ENCODE data around the gene LSAMP.
"Not testable (repeated sequence)": the region's sequence is repeated elsewhere in the genome, so short reads cannot be mapped to it uniquely, and the experiment has no call there.

Gene LSAMP

DNA sequence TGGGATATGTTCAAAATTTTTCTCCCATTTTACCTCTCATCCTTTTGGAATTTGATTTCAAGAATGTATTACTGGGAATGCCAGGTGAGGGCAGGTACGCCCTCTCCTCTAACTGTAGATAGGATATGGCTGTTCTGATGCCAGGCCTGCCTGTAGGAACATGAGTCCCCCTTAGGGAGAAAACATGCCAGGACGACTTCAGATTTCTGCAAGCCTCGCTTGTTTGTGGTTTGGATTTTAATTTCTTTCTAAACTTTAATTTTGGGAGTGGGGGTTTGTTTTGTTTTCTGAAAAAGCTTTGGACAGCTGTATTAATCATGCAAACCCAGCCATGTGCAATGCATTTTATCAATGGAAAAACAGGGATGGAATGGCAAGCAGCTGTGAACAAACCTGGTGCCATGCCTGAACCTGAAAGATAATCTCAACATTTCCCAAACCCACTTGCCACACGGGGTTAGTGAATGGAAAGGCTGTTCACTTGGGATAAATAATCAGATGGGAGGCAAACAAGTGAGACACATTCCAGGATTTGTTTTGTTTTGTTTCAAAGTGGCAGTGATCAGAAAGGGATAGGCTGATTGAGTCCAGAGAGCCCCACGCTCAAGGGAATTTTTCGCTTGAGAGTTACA, 614.4 kb downstream of the LSAMP start:
- no peak for DNase-seq

- DNase-seq = no peak
Measured at GRCh38 chr3:115828401-115828800, 616.9 kb downstream of the LSAMP start.

GRCh38 chr3:115827495-115827894, 617.8 kb downstream of the LSAMP start:
- no peak for DNase-seq

DNA sequence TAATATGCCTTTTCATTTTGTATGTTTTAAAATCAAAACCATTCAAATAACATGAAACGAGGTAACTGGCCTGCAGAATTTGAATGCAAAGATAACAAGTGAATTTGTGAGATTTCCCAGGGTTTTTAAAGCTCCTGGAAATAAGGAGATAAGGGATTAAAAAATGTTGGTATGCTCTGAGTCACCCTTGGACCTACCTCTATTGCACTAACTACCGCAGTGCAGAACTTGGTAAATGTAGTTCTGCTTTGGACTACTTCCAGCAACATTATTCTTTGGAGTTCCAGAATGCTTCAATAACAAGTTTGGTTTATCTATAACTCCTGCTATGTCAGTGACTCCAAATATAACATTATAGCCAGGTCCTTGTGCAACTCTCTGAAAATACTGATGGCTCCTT, 620.2 kb downstream of the LSAMP start:
- peak; percentile 8 for DNase-seq

GRCh38 chr3:115823083-115823482, 622.2 kb downstream of the LSAMP start:
- no peak for DNase-seq

DNA sequence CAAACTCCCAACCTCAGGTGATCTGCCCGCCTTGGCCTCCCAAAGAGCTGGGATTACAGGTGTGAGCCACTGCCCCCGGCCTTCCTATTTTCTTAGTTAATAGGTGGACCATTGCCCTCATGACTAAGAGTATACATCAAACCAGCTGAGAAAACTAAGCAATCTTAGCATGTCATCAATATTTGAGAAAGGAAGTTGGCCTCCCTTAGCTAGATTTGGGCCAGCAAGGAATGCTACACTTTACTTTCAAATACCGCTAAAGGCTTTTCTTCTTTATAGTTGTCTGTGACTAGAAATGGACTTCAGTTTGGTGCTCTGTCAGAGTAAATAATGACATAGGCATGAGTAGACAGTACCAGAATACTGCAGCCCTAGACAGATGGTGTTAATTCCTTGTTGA, 622.7 kb downstream of the LSAMP start:
- no peak for DNase-seq

DNA sequence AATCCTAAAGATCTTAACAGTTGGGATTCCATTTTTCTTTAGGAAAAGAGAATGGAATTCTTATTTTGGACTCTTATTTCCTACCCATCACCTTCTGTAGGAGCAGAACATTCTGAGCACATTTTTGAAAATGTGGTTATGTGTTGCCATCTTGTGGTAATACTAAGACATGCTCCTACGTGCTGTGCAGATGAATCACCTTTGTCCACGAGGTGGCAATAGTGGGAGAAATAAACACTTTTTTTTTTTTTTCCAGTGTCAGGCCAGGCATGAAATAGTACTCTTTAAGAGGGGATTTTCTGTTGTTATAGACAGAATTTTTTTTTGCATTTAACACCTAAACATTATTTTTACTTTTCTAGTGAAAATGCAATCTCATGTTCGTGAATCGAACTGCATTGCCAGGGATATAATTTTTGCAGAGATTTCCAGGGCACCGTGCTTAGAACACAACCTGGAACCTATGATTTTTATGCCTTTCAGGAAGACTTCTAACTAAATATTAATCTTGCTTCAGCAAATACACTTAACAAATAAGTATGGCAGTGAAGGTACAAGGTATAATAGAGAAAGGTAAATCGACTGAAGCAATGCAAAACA, 625.4 kb downstream of the LSAMP start:
- peak; percentile 83 for DNase-seq

DNA sequence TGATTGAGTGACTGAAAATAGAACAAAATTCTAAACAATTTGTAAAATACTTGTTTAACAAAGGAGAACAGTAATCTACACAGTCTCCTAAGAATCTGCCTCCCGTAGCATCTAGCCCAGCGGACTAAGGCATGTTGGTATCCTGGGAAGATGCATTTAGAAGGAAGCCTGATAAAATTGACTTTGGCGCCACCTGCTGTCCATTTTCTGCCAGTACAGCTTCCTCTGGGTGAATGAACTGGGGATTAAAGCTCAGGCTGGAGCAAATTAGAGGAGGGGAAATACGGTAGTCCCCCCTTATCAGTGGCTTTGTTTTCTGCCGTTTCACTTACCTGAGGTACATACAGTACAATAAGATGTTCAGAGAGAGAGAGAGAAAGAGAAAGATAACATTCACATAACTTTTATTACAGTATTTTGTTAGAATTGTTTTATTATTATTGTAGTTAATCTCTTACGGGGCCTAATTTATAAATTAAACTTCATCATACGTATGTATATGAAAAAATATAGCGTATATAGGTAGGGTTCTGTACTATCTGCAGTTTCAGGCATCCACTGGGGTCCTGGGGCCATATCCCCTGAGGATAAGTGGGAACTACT, 630.4 kb downstream of the LSAMP start:
- peak; percentile 71 for DNase-seq

DNA sequence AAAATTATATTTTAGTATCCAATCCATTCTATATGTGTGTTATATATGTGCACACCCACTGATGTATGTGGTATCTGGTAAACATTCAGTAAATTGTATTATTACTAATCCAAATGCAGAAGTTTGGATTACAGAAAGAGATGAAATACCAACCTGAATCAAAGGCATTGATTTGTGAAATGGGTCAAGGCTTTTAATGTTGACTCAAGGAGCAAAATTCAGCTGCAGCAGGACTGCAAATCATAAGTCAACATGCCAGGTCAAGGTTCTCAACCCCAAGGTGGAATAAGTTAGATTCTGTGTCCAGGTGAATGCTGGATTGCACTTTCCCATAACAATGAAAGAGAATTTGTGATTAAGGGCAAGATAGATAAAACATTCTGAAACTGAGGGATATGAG, 631.3 kb downstream of the LSAMP start:
- no peak for DNase-seq

GRCh38 chr3:115808816-115809215, 636.5 kb downstream of the LSAMP start:
- no peak for DNase-seq

- DNase-seq = no peak
Measured at GRCh38 chr3:115808244-115808643, 637.0 kb downstream of the LSAMP start.

- no peak for DNase-seq
Measured at GRCh38 chr3:115806501-115806900, 638.8 kb downstream of the LSAMP start.

DNA sequence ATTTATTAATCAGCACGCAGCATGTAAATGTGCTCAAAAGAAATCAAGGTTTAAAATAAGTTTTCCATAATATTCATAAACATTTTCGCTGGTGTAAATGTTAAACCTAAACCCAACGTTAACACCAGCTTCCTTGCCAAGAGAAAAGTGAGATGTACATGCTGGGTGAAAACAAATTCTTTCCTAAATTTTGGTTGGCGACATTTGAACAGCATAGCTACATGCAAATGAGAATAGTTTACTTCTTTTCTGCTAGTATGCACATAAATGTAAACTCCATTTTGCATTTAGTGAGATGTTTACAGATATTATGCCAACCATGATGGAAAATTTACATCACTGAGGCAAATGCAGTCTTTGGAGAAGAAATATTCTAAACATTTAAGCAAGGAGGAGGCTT, 639.8 kb downstream of the LSAMP start:
- no peak for DNase-seq

- no peak for DNase-seq
Measured at GRCh38 chr3:115804713-115805119, 640.6 kb downstream of the LSAMP start.

- DNase-seq = no peak
Measured at GRCh38 chr3:115804200-115804599, 641.1 kb downstream of the LSAMP start.

DNA sequence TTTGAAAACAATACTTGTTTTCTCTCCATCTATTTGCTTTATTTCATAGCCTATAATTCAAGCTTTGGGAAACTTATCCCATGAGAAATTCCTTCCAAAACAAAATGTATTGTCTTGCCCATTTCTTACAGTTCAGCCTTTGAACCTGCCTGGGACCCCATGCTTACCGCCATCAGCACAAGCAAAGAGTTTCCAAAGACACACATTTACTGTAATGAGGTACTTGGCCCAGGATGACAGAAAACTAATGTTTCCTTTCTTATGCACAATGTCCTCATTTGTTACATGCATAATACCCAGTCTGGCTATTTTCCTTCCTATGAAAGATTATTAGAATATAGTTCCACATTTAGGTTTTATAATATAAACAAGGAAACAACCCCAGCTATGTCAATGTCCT, 641.6 kb downstream of the LSAMP start:
- no peak for DNase-seq

DNA sequence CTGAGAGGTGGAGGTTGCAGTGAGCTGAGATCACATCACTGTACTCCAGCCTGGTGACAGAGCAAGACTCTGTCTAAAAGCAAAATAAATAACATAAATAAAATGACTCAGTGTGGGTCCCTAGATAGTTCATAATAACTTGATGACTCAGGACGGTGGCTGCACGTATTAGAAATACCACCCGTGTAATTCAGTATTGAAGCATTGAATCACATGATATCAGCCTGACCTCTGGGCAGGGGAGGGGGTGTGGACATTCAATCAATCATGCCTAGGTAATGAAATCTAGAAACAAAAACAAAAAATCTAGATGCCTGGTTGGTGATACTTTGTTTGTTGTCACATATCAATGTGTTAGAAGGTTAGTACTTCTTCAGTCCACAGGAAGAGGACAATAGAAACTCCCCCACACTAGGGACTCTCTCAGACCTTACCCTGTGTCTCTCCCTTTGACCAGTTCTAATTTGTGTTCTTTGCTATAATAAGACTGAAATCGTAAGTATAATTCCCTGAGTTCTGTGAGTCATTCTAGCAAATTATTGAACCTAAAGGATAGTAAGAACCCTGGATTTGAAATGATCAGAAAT, 644.7 kb downstream of the LSAMP start:
- peak; percentile 85 for DNase-seq

GRCh38 chr3:115800065-115800464, 645.2 kb downstream of the LSAMP start:
- not testable (repeated sequence) for DNase-seq

DNA sequence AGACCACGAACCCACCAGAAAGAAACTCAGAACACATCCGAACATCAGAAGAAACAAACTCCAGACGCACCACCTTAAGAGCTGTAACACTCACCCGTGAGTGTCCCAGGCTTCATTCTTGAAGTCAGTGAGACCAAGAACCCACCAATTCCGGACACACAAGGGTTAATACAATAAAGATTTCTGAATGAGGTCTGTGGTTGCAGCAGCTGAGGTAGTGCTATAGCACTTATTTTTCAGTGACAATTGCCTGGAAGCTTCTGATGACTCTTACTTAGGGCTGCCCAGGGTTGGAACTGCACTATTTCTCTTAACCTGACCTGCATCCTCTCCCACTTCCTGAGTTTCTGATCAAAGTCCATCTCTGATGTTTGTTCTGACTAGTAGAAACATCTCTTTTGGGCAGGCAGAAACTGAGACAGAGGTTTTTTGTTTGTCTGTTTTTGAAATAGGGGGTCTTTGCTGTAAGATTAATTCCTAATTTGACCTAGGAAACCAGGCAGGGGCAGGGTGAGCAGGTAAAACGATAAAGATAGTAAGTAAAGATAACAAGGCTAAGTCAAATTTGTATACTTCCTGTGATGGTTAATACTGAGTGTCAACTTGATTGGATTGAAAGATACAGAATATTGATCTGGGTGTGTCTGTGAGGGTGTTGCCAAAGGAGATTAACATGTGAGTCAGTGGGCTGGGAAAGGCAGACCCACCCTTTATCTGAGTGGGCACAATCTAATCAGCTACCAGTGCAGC, 652.9 kb downstream of the LSAMP start:
- DNase-seq = no peak

DNA sequence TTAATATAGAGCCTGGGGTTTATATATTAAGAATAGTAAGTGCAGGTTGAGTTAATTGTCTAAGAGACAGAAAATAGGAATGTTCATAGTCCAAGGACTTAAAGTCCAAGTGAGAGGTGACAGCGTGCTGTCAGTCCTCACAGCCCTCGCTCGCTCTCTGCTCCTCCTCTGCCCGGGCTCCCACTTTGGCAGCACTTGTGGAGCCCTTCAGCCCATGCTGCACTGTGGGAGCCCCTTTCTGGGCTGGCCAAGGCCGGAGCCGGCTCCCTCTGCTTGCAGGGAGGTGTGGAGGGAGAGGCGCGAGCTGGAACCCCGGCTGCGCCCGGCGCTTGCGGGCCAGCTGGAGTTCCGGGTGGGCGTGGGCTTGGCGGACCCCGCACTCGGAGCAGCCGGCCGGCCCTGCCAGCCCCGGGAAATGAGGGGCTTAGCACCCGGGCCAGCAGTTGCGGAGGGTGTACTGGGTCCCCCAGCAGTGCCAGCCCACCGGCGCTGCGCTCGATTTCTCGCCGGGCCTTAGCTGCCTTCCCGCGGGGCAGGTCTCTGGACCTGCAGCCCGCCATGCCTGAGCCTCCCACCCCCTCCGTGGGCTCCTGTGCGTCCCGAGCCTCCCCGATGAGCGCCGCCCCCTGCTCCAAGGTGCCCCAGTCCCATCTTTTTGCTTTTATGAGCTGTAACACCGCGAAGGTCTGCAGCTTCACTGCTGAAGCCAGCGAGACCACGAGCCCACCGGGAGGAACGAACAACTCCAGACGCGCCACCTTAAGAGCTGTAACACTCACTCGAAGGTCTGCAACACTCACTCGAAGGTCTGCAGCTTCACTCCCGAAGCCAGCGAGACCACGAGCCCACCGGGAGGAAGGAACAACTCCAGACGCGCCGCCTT, 653.8 kb downstream of the LSAMP start:
- not testable (repeated sequence) for DNase-seq

DNA sequence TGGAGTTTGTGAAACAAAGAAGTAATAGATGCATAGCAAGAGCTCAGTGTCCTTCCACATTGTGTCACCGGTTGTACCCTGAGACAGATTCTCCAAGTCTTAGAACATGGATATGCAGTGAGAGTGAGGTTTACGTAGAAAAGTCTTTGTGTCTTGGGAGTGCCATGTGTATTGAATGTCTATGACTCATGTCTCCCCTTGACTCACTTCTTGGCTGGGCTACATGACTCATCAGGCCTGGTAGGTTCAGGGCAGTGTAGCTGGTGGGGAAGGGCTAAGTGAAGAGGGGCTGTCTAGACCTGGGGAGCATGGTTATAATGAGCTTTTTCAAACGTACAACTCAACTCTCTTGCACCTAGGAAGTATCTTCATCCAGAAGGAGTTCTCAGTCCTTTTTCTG, 654.5 kb downstream of the LSAMP start:
- peak; percentile 99 for DNase-seq

DNA sequence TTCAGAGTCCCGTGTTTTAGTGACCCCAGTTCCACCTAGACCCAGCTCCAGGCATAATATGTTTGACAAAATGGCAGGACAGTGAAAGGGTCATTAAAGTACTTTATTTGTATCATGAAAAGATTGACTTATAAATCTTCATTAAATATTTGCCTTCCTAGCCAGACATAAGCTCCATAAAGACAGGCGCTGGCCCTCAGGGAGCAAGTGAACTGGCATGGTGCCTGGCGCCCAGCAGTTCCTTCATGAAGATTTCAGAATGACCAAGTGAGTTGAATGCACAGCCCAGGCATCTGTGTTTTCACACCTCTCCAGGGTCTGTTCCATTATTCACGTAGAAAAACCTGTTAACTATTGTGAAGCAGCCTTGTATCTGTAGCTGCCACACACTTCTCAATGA, 655.8 kb downstream of the LSAMP start:
- no peak for DNase-seq
